GM18526 (cell line): ENCODE data around the gene MAP3K7.

ENCODE experiments used
- POLR2A ChIP-seq: IDR thresholded peaks from 3 replicates; pipeline ENCODE4 v1.6.1; 2011; ENCODE audit not compliant: insufficient read length; ENCODE audit errors: extremely low read depth

The MAP3K7 gene

DNA sequence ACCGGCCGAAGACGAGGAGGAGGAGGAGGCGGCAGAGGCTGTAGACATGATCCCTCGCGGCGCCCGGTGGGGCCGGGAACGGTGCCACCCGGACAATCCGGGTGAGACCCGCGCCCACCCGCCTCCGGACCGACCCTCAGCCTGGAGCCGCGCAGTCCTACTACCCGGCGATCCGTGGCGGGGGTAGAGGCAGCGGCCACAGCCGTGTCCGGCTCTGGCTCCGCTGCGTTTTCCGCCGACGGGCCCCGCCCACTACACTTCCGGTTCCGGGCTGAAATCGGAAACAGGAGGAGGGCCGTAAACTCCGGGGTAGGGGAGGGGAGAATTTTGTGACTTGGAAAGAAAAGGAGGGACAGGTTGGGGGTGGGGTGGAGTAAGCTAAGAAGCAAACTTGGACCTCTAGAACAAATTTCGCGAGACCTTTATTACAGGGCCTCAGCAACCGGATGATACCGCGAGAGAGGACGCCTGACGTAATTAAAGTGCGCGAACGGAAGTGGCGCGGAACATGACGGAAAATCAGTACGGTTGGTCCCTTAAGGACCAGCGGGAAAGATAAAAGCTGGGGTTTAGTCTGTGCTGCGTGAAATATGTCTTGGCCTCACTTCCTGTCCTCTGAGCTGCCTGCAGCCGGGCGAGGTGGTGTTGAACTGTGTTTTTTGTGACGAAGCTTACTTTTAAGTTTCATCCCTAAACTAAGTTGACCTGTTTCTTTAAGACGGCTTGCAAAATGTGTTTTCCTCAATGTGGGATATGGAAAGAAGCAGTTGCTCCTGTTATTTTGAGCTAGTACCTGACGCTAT is at the start of gene MAP3K7:
MAP3K7 (minus strand) TSS at position 237 of the 803 bp plus-strand sequence; CDS start at position 48, 189 bp downstream.
- peak; percentile 83 for TF ChIP-seq POLR2A

DNA sequence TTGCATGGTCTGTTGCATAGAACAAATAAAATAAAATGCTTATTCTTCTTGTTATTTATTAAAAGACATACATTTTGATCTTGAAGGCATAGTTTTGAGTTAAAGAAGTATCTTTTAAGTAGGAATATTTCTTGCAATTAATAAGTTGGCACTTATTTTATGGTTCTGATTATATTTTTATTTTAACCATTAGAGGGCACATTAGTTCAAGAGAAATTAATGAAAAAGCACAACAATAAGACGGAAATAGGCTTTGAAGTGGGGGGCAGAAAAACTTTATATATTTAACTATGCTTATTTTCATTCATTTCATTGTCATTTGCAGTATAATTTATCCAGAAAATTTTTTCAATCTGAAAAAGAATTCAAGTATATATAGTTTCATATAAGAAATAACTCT is 44.2 kb upstream of the MAP3K7 start:
- TF ChIP-seq POLR2A: no peak

DNA sequence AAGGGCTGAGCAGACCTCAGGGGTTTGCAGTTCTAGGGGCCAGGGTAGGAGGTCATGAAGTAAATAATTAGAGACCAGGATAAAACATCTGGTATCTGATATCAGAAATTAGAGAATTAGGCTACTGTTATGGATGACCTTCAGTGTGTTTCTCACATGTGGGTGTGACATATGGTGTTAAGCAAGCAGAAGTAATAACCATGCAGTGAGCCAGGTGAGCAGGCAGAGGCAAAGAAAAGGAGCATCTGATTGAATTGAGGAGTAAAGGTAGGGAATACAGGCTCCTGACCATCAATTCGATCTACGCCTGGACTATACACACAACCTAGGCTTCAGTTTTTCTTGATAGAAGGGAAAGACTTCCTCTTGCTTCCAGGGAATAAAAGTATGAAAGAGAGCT is 34.7 kb upstream of the MAP3K7 start:
- TF ChIP-seq POLR2A: no peak

DNA sequence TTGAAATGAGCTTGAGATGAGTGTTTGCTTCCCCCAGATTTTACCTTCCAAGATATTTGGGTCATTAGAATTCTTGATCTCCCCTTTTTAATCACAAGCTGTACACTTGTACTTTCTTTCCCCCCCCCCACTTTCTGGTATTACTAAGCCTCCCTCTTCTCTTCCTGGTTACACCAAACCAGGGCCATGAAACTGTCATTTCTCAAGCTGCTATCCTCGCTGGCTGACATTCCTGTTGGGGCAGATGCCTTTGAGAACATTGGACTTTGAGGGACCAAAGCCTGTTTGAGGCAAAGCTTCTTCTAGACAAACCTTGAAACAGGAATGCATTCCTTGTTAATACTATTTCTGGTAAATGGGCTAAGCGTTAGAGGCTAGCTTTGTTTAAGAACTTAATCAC is 32.3 kb upstream of the MAP3K7 start:
- TF ChIP-seq POLR2A: no peak

DNA sequence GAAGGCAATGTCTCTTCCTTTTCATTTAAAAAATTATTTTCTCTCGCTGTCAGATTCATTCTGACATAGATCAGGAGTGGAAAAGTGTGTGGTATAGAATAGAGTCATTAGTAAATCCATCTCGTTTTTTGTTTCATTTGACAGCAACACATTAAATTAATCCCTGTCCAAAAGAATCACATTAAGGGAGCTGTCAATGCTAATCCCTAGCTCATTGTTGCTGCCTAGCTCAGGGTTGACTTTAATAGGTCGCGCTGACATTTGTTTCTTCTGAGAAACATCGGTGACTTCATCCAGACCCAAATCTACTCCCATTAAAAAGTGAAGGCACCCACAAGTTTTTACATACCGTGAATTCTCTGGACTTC is 25.4 kb upstream of the MAP3K7 start:
- no peak for TF ChIP-seq POLR2A

DNA sequence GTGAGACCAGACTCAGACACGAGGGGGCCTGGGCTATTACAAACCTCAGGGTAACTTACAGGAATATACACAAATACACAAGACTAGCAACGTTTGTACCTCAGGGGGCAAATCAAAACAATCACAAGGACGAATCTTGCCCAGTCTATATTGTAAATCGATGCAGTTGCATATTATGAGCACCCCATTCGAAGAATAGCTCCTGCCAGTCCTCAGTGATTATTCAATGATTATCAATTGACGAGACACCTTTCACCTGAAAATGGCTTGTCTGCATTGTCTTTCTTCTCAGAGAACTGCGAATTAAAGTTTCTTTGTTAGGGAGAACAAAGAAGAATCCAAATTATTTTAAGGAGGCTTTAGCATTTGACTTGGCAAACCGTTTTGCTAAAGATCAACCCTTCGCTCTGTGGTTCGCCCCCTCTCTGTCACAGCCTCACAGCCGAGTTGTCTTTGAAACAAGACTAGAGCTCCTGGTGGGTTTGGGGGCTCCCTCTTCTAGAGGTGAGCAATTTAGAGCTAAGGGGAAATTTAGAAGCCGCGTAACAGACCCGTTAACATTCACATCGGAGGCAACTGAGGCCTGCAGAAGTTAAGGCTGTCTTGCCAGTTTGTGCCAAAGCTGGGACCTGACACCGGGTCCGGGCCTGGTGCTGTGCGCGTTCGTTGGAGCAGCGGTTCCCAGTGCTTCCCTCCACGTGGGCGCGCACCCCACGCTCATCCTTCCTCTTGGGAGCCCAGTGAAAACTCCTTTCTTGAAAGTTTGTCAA is 24.9 kb upstream of the MAP3K7 start:
- TF ChIP-seq POLR2A: no peak

DNA sequence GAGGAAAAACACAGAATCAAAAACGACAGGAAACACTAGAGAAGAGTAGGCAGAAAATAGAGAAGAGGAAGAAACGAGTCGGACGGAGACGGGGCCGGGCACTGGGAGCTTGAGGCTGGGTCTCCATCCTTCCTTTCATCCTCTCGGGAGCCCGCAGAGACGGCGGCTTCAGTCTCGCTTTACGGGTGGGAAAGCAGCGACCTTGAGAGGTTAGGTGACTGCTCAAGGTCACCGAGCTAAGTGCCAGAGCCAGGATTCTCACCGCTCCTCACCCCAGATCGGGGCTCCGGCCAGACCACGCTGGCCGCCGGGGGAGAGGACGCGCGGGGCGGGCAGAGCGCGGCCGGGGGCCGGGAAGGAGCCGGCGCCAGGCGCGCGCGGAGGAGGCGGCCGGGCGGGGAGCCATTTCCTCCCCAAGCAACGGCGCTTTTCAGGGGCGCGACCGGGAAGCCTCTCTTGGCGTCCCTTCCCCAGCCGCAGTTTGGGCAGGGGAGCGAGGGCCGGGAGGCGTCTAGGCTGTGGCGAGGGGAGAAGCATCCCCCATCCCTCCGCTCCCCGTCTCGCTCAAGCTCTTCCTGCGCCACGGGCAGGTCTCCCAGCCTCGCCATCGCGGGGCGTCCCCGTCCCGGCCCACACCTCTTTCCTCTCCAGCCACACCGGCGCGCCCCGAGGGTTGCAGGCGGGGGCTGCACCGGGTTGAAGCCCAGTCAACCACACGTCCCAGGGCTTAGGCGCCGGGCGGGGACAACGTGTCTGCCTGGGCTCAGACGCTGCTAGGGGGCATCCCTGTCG is 24.1 kb upstream of the MAP3K7 start:
- no peak for TF ChIP-seq POLR2A

DNA sequence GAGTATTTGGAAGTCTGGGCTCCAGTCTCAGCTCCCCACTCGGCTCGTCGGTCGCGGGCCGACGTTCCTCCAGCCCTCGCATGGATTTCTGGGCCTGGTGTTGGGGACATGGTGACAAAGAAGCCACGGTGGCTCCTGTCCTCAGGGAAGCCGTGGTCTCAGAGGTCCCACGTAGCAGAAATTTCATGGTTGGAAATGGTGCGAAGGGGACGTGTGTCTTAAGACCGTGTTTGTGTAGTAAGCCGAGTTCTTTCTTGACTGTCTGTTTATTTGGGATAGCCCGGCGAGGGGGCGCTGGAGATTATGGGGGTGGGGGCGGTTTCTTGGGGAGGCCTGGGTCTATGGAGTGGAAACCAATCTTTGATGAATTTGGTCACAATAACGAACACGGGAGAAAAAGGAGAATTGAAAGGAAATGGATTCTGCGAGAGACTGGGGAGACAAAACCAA is 23.5 kb upstream of the MAP3K7 start:
- no peak for TF ChIP-seq POLR2A

DNA sequence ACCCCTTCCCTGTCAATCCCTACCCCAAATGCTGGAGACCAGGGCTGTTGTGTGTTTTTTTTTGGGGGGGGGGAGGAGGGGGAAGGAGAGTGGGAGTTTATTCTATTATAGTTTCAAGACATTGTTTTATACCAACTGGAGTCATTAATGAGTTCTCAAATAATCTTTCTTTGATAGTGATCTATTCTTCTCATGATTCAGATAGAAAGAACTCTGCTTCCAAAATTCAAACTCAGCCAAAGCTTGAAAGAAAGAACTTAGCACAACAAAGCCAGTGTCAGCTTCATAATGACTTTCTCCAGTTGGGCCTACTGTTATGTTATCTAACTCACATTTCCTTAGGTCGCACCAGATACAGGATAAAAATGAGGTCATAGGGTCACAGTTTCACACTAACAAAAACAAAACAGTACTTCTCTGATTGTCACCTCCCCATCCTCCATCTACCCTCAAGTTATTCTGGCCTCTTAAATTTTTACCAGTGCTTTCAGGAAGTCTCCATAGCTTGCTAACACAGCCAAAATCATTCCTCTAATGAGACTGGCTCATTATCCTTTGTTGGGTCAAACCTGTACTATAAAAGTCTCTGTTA is 19.0 kb upstream of the MAP3K7 start:
- TF ChIP-seq POLR2A: no peak

DNA sequence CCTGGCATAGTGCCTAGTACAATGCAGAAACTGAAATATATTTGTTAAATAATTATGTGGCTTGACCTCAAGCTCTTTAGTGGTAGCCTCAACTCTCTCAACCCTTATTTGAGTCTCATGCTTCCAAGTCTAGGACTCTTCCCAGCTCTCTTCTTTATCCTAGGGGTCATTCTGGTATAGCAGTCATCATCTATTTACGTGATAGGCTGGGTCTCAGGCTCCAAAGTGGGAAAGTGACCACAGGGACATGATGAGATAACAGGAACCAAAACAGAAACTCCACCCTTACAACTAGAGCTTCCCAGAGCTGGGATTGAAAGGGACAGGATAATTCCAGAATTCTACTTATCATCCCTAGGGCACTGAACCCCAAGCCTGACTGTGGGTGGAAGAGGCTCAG is 17.7 kb upstream of the MAP3K7 start:
- no peak for TF ChIP-seq POLR2A

DNA sequence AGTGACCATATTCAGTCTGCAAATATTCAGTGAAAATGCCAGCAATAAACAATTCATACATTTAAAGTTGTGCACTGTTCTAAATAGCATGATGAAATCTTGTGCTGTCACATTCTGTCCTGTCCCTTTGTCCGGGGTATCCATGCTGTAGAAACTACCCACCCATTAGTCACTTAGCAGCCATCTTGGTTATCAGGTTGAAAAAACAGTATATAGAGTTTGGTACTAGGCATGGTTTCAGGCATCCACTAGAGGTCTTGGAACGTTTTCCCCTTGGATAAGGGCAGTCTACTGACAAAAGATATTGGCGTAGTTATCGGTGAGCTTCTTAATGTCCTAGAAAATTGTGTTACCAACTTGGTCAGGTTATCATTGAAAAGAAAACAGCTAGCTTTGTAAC is 12.3 kb upstream of the MAP3K7 start:
- TF ChIP-seq POLR2A: no peak

DNA sequence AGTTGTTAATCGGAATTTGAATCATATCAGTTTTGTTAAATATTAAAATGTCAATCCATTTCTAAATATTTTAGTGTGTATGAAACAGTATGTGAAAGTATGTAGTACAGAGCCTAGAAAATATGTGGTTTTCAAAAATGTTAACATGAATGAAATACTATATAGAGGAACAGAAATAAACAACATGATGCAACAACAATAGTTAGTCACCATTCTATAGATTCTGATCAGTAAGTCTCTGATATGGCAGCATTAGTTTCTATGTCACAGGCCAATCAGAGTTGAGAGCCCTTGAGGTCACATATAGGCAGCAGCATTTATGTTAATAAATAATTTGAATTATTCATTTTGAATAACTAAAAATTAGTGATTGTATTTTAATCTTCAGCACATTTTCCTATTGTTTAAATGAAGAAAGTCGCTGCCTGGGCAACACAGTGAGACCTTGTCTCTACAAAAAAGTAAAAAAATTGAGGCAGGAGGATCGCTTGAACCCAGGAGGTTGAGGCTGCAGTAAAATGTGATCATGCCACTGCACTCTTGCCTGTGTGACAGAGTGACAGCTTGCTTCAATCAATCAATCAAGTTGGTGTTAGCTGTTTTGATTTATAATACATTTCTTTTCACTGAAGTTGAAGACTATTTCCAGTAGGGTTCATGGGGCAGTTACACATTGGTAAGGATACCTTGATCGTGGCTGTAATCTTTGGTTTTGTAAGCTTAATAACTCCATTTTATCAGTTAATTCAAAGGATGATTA is 11.5 kb upstream of the MAP3K7 start:
- TF ChIP-seq POLR2A: no peak

DNA sequence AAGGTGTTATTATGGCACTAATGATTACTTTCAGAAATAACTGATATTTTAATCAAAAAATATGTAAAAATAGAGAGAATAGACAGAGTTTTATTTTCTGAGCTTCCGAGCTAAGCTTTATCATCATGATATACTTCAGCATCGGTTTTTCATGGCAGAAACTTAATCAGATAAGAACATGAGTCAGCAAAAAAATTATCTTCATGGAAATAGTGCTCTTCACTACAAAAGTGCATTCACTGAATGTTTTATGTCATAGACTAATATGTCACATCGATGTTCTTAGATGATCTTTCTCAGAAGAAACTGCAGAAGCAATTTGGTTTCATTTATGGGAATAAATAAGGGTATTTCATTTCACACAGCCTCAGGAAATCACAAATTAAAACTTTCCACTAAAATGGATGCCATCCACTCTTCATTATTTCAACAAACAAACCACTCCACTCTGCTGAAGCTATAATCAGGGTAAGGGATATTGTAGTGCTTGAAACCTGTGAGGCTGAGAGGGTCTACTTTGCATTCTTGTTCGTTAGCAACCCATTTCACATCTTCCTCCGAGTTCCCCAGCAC is 10.2 kb upstream of the MAP3K7 start:
- TF ChIP-seq POLR2A: no peak

DNA sequence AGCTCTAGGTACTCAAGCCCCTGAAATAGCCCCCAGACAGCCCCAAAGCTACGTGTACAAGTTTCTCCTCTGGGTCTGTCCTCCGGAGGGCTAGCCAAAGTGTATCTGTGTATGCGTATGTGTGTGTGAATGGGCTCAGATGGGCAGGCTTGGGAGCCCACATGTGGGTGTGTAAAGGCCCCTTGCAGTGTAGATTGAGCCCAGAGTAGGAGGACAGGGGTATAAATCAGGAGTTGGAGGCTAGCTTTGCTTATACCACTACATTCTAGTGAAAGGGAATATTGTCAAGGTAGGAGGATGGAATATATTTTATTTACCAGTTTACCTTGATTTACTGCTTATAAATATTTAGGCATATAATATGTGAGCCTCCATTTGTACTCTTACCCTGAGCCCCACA is 9.0 kb upstream of the MAP3K7 start:
- no peak for TF ChIP-seq POLR2A

DNA sequence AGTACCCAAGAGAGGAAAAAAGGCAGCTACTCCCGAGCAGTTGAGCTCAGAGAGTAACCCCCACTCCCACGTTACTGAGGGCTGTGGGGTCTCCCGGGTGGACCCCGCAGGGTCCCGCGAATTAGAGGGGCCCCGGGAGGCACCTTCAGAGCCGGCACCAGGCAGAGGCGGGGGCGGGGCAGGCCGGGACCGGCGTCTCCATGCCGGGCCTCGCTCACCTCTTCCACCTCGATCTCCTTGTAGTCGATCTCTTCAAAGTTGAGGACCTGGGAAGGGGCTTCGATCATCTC is 381 bp downstream of the MAP3K7 start:
- no peak for TF ChIP-seq POLR2A

DNA sequence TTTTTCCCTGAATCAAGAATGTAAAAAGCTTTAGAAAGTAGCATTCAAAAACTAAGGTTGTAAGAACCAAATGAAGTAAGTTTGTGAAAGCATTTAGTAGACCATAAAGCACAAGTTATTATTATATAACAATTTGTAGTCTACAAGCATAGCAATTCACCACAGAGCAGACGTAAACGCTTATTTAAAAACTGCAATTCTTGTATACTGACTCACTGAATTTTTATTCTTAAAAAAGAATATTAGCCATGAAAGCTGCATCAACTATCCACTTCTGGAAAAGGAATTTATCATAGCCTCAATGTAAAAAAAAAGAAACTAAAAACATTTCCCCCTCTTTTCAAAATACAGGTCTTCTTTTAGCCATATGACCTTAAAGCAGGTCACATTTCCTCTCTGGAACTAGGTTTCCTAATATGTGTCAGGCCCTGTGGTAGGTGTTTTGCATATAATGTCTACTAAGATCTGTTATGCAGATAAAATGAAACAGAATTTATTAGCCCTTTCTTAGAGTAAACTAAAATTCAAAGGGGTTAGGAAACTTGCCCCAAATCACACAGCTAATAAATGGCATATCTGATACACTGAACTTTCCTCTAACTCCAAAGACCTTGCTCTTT is 2.1 kb downstream of the MAP3K7 start:
- no peak for TF ChIP-seq POLR2A
